AG09319 (cell line): ENCODE results near the gene FOXP3.

ENCODE experiments used
- DNase-seq: peaks from one replicate; pipeline ENCODE4 v3.0.0-alpha.2; 2010; ENCODE audit warnings: low read depth; ENCODE audit errors: extremely low read depth
- TF ChIP-seq, protein P1 (sequence below): IDR thresholded peaks from 2 replicates; pipeline ENCODE4 v1.5.1; 2011; ENCODE audit warnings: low read depth, mild to moderate bottlenecking, inconsistent platforms, low read length, moderate library complexity

FOXP3 gene

DNA sequence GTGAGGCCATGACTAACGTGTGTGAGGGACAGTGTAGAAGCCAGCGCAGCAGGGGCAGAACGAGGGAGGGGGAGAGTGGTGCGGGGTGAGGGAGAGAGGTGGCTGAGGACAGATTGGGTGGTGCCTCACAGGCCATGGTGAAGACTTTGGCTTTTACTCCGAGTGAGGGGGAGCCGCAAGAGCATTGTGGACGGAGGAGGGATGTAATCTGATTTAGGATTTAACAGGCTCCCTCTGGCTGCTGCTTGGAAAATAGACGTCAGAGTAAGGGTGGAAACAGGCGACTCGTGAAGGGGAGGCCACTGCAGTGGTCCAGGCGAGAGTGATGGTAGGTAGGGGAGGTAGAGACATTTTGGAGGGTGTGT lies 18.1 kb upstream of the FOXP3 start:
- DNase-seq, result no peak

DNA sequence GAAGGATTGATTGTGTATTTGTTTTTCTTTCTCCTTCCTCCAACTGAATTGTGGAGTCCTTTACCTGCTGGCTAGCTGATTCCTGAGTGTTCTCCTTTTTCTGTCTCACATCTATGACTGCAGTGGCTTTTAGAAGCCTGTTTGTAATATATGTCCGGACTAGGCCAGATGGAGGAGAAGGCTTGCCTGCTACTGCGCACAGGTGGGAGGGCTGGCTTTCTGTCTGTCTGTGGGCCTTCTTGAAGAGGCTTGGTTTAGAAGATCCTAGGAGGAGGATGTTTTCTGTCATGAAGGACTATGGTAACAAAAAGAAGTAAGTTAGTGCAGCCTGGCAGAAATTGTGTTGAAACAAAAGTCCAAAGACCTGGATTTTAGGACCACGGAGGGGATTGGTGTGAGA lies 13.6 kb upstream of the FOXP3 start:
- TF ChIP-seq, protein P1, sequence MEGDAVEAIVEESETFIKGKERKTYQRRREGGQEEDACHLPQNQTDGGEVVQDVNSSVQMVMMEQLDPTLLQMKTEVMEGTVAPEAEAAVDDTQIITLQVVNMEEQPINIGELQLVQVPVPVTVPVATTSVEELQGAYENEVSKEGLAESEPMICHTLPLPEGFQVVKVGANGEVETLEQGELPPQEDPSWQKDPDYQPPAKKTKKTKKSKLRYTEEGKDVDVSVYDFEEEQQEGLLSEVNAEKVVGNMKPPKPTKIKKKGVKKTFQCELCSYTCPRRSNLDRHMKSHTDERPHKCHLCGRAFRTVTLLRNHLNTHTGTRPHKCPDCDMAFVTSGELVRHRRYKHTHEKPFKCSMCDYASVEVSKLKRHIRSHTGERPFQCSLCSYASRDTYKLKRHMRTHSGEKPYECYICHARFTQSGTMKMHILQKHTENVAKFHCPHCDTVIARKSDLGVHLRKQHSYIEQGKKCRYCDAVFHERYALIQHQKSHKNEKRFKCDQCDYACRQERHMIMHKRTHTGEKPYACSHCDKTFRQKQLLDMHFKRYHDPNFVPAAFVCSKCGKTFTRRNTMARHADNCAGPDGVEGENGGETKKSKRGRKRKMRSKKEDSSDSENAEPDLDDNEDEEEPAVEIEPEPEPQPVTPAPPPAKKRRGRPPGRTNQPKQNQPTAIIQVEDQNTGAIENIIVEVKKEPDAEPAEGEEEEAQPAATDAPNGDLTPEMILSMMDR, result no peak
- DNase-seq, result no peak

More for the DNA sequence above, 18.1 kb upstream of the FOXP3 start:
- TF ChIP-seq, protein P1, result peak; percentile 35

DNA sequence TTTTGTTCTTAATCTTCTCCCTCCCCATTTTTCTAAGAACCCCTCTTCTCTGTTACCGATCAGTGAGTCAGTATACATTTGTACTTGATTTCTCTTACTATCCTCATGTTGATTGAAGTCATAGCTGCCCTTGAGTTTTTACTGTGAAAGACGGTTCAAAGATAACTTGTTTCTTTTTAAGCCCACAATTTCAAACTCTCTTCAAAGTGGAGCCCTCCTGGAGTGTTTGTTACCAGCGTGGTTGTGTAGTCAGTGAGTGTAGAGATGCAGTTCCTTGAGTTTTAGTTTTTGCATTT lies 13.0 kb upstream of the FOXP3 start:
- DNase-seq, result no peak
- TF ChIP-seq, protein P1, result no peak

DNA sequence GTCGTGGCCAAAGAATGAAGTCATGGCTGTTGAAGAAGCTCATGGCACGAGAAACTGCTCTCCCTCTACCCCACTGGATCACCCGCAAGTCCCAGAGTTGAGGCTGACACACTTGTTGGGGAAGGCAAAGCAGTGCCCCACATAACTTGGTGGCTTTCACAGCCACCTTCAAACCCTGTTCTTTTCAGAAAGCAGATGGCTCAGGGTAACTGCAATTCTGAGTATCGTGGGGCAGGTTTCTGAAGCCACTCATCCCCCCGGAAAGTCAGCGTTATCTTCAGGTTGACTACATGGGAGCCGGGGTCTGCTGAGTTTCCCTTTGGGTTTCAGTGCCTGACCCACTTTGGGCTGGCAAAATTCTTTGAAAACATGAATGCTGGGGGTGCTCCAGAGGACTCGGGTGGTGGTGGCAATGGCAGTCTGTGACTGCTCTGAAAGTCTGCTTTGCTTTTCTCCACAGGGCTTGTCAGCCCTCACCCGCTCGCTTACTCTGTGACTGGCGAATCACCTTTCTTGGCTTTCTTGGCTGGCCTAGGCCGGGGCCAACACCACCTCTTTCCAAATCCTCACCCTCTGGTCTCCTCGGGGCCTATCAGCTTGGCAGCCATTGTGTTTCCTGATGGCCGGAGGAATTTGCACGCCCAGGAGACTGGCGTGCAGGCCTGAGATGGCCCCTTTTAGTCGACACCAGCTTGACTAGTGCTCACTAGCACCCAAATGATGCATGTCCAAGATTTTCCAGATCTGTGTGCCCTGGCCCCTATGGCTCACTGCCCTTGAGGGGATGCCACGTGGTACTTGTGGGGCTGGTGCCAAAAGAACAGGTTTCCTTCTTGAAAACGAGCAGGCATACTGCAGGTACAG lies 12.4 kb upstream of the FOXP3 start:
- no peak for DNase-seq
- TF ChIP-seq, protein P1, result no peak

DNA sequence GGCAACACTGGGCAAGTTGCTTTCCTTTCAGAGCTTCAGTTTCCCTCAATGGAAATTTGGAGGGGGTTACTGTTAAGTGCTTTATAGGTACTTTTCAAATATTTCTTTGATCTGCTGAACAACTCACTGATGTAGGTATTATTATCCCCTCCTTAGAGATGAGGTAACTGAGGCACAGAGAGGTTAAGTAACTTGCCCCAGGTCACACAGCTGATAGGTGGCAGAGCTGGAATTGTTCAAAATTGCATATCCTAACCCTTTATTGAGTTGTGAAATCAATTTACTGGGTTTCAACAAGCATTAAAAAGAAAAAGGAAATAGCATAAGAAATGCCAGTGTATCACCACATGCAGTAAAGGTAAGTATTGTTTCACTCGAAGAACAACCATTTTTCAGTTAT lies 11.7 kb upstream of the FOXP3 start:
- DNase-seq, result no peak
- TF ChIP-seq, protein P1, result no peak

DNA sequence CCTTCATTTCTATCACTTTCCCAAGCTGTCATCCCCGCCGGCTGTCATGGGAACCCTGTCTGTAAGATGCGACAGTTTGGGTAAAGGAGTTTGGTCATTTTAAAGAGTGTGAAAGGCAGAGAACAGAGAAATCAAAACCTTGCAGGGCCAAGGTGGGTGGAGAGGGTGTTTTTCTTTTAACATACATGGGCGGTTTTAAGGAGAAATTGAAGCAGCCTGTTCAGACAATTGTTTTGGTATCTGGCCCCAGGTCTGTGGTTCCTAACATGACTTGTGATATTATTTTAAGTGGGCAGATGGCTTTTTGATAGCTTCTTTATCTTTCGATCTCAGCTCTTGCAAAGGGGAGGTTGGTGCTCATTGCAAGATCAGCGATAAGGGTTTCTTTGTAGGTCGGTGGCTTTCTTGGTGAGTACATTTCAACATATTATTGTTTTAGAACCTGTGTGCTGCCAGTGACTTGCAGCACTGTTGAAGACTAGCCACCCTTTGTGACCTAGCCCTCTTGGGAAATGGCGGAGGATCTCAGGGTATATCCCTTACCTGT lies 8.7 kb upstream of the FOXP3 start:
- no peak for DNase-seq
- TF ChIP-seq, protein P1, result no peak

DNA sequence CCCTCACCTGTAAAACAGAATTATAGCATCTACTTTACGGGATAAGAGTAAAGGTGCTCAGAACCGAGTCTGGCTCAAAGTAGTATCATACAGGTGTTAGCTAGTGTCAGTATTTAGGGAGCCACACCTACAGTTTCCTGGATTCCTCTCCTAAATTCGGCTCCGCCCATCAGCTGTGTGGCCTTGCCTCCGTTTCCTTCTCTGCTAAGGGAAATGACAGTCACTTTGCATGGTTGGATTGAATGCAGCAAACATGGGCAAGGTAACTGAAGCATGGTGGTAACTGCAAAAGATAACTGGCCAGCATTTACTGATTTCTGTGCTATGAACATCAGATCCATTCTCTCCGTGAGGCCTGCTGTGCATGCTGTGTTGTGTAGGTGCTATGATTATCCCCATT lies 7.9 kb upstream of the FOXP3 start:
- no peak for DNase-seq

More for the DNA sequence above, 7.9 kb upstream of the FOXP3 start:
- TF ChIP-seq, protein P1, result no peak
